GM19397 (cell line): ENCODE results near the gene BCL11B.

ENCODE experiments used
- ATAC-seq: cut with Tn5 transposase; IDR thresholded peaks from one replicate; pipeline ENCODE4 v1.9.1; 2021; ENCODE audit warnings: mild to moderate bottlenecking, moderate library complexity; ENCODE audit not compliant: unreplicated experiment

The BCL11B gene

DNA sequence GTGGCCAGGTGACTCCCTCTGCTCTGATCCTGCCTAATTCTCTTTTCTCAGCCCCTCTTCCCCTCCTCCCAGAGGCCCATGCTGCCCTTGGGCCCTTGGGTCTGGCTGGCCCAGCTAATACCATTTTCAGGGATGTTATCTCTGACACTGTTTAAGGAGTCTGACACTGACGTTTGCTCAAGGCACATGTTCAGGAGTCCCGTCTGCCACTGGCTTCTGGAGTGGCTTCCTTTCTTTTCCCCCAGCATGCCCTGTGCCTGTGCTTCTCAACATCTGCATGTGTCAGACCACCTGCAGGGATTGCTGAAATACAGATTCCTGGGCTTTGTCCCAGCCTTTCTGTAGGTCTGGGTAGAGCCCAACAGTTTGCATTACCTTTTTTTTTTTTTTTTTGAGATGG, 128.9 kb downstream of the BCL11B start:
- no peak for ATAC-seq

DNA sequence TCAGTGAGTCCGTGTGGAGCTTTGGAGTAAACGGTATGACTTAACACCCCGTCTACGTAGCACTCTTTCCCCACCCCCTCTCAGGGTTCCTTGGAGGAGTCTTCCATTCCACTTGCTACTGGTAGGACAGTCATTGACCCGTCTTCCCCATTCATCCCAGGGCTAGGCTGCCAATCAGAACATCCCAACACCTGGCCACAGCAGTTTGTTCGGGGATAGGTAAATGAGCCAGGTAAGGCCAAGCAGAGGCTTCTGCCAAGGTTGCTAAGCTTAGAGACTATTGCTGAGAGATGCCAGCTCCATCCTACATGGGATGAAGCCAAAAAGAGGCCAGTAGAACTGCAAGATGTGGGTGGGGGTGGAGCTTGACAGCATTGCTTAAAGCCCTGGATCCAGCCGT, 130.8 kb downstream of the BCL11B start:
- no peak for ATAC-seq

DNA sequence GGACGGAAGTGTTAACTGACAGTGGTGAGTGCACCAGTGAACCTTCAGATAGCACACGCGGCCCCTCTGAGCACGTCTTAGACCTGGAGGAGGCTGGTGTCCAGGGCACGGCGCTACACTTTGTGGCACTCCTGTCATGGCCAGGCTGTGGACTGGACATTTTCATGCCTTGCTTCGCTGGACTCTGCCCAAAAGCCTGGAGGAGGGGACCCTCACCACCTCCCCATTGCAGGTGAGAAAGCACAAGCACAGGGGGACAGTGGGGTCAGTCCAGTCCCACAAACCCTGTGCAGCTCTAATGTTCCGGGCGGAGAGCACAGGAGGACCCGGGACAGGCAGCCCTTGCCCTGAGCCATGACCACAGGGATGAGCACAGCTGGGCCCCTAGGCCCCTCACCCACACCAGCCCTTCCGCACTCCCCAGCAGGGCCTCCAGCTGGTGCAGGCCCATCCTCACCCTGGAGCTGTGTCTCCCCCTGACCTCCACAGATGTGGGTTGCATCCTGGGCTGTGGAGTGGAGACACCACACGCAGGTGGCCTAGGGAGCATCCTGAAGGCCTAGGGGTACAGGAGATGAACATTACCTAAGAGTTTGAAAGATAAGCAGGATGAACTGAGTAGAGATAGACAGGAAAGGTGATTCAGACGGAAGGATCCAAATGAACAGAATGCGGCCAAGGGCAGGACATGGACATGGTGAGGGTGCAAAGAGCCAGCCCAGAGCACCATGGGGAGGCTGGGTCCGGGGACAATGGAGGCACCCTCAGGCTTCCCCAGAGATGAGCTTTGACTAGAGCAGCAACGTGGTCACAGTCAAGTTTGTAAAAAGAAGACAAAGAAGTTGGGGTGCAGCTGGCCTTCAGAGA, 132.8 kb downstream of the BCL11B start:
- no peak for ATAC-seq

DNA sequence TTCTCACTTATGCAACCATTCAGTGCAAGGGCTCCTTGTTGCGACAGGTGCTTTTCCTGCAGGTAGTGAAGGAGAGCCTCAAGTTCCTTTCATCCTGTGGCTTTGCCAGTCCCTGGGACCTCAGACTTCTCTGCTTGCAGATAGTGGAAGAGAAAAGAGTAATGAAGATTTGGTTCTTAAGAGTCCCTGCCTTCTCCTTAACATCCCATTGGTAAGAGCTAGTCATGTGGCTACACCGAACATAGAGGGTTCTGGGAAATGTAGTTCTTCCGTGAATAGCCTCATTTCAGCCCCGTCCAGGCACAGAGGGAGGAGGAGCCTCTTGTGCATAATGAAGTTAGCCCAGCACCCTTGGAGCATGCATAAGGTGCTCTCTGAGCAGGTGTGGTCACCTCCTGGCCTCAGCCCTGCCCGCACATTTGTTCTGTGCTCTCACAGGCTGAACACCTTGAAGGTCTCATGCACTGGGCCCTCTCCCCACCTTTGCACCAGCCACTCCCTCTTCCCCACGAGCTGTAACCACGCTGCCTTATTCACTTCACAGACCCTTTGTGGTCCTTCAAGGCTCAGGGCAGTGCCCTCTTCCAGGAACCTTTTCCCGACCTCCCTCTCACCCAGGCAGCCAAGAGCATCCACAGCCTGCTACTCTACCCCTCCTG, 134.0 kb downstream of the BCL11B start:
- ATAC-seq: no peak

DNA sequence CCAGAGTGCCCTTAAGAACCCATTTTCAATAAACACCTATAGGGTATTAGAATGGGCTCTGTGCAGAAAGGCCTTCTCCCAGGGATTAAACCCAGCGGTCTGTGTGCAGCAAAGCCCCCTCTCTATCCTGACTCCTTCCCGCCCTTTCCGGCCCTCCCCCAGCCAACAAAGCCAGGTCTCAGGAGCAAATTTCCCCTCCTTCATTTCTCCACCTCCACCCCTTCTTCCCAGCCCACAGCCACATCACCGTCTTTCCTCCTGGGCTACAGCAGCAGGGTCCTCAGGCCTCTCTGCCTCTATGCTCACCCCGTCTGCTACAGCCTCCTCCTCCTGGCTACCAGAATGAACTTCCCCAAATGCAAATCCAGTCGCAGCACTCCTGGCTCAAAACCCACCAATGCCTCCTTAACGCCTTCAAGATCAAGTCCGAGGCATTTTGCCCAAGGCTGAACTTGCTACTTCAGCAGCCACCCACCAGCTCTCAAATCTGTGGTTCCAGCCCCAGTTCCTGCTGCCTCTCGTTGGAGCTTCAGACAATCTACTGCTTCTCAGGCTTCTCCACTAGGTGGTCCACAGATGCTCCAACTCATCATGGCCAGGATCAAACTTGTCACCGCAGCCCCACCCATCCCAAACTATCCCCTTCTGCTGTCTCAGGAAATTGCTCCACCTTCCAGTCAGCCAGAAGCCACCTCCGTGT, 134.8 kb downstream of the BCL11B start:
- no peak for ATAC-seq

DNA sequence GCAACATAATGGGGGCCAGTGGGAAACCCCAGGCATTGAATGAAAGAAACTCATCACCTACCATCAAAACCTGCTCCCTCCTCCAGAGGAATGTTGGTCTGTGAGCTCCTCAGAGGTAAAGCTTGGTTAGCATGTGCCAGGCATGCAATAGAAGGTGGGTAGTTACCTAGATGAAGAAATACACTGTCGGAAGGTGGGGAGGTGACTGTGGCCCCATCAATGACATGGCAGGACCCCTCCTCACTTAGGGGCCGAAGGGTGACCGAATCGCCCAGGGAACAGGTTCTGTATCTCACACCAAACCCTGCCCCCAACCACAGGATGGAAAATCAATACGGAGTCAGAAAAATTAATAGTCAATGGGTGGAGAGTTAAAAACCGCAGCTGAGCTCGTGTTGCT, 135.6 kb downstream of the BCL11B start:
- ATAC-seq: no peak

DNA sequence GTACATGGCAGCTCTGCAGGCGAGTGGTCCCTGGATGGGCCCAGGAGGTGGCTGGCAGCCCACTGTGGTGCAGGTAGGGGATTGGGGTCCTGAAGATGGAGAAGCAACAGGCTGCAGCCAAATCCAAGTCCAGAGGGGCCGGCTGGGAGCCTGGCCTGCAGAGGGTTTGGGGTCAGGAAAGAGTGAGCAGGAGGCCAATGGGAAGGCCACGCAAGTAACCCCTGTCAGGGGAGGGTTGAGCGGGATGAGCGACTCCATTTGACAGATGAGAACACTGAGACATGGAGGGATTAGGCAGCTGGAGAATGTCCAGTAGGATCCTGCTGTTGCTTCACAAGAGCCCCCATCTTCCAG, 136.0 kb downstream of the BCL11B start:
- no peak for ATAC-seq

DNA sequence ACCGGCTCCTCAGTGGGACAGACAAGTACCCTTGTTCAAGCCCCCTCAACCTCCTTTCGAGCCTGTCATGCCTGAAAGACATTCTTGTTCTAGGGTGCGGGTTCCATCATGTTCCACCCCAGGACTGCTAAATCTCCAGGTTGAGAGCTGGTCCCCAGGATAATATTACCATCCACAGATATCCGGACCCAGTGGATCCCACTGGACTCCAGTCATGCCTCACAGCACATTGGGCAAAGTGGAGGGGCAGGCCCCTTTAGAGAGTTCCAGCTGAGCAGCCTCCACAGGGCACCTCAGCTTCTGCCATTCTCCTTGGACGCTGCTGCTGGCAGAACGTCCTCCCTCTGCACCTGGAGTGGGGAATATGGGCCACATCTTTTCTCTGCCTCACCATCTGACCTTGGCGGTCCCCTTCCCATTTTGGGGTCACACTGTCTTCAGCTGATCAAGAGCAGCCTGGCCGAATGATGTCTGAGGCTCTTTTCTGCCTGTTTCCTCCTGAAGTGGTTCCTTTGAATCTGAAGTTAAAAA, 137.4 kb downstream of the BCL11B start:
- ATAC-seq: no peak

DNA sequence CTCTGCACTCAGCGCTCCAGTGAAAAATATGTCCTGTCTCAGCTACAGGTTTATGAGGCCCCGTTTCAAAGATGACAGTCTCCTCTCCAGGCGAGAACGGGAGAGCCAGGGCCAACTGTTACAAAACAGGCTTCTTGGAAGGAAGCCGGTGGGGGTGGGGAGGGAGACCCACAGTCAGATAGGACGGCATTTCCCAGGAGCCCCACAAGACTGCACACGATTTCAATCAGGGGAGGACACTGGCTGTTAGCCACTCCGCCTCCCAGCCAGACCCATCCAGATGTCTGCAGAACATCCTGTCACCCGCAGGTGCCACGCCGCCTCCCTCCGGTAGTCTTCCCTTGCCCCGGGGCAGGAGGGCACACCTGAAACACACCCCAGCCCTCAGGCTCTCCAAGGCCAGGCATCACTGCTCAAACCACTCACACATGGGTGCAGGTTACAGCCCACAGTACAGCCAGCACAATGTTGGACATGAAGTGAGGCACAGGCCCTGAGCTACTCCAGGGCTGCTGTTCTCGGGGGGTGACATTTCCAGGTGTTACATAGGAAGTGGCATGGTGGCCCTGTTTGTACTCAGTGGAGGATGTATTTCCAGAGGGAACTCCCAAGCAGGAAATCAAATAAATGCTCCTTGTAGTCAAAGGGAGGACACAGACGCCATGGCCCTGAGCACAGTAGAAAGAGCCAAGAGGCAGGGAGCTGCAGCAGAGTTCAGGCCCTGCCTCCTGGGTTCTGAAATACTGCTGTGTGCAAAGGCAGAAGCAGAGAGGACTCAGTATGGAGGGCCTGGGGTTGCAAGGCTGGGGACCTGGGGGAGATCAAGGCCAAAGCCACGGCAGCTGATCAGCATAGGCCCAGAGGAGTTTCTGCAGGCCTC, 138.1 kb downstream of the BCL11B start:
- ATAC-seq: no peak

DNA sequence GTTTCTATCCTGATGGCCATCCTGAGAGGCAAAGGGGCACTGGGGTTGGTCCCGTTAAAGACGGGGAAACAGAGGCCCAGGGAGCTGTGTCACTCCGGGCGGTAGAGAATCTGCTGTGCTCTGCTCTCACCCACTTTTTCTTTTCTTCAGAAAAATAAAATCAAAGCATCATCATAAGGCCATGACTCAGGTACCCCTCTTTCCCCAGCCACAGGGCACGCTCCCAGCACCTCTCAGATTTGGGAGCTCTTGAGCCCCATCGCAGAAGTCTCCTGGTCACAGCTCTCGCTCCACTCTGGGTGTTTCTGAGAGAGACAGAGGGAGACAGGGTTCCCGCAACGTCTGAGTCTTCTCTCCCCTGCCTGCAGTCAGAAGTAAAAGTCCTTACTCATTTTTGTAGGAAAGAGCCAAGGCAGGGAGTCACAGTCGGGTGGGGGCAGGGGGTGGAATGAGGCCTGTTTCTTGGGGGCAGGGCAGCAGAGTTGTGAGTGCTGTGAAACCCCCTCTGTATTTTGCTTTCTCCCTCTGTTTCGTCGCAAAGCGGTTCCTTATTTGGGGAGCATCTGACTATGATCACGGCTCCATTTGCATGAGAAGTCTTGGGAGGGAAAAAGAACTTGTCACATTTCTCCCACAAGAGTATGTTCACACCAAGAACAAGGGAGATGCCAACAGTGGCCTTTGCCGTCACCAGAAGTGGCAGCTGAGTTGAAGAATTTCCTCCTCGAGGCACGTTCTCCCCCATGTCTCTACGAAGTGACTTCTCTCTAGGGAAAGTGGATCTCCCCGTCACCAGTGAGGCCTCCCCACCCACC, 139.0 kb downstream of the BCL11B start:
- ATAC-seq: no peak

DNA sequence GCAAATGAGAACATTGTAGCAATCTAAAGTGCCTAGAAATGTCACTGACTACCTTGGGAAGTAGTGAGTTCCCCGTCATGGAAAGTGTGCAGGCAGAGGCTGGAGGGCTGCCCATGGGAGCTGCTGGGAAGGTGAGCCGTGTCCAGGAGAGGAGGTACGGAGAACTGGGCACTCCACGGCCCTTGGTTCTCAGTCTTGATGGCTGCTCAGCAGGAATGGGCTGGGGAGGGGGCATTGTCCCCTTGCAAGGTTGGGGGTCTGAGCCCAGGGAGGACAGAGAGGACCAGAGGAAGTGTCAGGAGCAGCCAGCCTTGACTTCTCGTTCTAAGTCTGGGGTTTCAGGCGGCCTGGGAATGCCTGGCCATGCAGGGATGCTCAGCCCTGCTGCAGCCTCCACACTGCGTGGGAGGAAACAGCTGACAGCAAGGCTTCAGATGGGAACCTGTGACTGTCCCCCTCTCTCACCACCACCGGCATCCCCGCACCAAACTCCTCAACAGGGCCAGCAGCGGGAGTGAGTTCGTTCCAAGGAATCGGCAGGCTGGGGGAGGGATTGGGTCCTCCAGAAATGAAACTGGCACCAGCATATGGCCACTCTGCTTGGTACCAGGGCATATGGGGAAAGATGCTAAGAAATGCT, 140.2 kb downstream of the BCL11B start:
- no peak for ATAC-seq

DNA sequence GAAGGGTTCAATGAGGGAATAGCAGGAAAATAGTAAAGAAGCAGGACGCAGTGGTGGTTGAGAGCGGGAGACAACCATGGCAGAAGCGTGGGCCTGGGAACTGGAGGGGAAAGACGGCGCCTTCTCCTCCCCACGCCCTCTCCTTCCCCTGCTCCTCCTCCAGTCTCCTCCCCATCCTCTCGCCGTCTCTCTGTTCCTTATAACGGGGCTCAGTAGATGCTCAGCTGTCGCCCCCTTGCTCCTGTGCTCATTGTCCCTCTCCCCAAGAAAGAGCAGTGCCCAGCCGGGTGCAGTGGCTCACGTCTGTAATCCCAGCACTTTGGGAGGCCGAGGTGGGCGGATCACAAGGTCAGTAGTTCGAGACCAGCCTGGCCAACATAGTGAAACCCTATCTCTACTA, 142.0 kb downstream of the BCL11B start:
- ATAC-seq: no peak

DNA sequence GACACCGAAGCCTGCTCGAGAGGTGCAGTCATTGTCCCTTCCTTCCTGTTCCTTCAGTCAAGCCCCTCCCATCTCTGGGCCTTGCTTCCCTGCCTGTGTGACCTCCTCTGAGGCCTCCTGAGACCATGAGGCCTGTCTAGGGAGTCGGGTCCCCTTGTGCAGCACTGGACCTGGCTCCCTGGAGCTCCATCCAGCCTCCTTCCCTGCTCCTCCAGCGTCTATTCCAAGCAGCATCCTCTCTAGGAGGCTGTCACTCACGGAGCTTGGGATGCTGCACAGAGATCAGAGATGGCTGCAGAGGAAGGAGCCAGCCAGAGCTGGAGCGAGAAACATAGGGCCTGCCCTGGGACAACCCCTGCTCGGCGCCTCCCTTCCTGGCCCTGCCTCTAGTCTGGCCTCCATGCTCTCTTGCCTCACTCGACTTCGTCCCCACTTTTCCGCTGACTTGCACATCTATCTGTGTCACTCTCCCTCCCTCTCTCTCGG, 142.7 kb downstream of the BCL11B start:
- ATAC-seq: no peak

DNA sequence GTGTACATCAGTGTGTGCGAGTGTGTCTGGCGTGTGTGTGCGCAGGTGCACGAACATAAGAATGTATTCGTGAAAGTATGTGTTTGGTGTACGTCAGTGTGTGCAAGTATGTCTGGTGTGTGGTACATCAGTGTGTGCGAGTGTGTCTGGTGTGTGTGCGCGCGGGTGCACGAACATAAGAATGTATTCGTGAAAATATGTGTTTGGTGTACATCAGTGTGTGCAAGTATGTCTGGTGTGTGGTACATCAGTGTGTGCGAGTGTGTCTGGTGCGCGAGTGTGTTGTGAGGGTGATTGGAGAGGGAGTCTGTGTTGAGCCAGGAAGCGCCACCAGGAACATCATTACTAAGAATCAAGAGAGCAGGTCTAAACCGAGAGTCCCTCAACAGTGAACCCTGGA, 143.8 kb downstream of the BCL11B start:
- ATAC-seq: no peak

DNA sequence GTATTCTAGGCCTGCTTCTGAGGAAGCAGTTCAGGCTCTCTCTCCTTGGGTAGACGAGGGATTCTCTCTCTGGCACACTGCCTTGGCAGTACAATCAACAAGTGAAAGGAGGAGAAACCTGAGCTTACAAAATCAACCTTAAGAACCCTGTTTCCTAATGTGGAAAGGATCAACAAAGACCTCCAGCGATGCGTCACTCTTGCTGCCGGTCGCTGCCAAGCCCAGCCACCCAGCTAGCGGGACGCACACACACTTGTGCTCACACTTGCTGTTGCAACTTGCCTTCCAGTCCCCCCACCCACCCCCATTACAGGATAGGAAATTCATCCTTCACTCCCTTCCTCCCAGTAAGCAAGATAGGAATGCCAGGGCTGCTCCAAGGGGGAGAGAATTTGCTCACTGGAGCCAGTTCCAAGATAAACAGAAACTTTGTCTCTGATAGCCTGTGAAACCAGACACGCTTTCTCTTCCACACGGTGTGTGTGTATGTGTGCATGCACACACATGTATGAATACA, 144.3 kb downstream of the BCL11B start:
- no peak for ATAC-seq

DNA sequence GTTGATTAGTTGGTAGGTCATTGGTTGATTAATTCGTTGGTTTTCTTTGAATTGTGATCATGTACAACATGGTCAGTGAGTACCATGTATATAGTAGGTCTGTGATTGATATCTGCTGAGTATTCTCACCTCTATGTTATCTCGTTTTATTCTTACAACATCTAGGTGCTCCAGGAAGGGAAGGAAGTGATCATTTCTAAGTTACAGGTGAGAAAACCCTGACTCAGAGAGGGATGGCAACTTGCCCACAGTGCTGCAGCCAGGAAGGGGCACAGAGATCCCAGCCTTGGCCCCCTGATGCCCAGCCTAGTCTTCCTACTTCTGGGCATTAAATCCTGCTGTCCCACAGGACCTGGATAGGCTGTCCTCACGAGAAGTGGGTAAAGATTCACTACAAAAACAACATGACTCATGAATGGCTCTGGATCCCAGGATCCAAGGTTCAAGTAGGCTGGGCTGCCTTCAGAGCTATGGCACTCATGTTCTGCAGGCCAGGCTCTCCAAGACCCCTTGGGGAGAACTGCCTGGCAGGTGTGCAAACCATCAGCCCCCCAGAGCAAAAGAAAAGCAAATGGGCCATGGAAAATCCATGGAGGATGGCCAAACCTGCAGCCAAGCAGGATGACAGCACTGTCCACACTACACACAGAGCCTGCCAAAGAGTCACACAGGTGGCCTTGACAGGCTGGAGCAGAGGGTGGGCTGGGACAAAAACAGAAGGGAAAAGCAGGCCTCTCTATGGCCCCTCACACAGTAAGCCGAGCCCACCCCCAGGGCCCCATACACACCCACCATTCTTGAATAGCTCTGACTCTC, 146.2 kb downstream of the BCL11B start:
- no peak for ATAC-seq

DNA sequence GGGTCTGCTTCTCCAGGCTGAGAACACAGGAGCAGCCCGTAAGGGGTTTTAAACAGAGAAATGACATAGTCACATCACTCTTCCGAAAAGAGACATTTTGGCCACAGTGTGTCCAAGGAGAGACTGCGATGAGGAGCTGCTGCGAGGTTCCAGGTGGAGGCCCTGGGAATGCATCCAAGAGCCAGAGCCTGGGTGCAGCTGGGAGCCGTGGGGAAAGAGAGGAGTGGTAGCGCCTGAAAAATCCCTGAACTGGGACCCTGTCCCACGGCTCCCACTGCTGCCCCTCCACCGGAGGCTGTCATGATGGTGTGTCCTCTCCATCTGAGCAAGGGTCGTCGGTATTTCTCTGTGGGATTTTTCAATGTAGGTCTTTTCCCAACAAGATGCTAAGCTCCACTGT, 146.9 kb downstream of the BCL11B start:
- ATAC-seq: no peak

DNA sequence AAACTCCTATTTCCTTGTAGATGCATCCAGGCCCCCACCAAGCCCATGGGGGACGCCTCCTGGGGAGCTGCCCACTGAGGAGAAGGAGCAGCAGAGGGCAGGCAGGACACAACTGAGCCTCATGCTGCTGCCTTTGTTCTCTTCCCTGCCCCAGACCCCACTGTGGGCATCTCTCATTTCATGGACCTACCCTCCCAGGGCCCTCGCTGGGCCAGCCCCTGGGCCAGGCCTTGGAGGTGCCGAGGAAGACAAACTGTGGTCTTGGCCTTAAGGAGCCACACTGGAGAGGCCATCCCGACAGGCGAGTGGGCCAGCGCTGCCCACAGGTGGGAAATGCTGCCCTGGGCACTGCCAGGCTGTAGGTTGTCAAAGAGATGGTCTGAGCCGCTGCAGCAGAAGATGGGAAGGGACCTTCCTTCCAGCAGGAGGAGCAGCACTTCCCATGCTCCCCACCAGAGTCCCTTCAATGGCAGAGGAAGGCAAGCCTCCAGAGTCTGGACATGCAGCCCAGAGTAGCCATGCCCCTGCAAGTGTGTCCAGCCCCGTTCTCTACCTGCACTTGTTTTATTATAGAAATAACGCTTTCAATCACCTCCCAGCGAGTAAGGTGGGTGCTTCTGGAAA, 147.4 kb downstream of the BCL11B start:
- ATAC-seq: no peak
